EH (cell line): ENCODE results near the gene RBFOX2.

Experiments
- DNase-seq: peaks from one replicate; pipeline ENCODE4 v3.0.0-alpha.2; 2015; ENCODE audit warnings: low read depth

RBFOX2 gene

GRCh38 chr22:35973388-35973787 lies 55.2 kb downstream of the RBFOX2 start:
- no peak for DNase-seq

GRCh38 chr22:35972559-35972958 lies 56.1 kb downstream of the RBFOX2 start:
- peak; percentile 54 for DNase-seq

- DNase-seq: peak; percentile 96
Measured at GRCh38 chr22:35971456-35972119, 57.0 kb downstream of the RBFOX2 start.

GRCh38 chr22:35970616-35971455 lies 57.8 kb downstream of the RBFOX2 start:
- DNase-seq: no peak

GRCh38 chr22:35967046-35967397 lies 61.6 kb downstream of the RBFOX2 start:
- DNase-seq: no peak

GRCh38 chr22:35966314-35967045 lies 62.1 kb downstream of the RBFOX2 start:
- DNase-seq: peak; percentile 93

GRCh38 chr22:35963237-35963810 lies 65.3 kb downstream of the RBFOX2 start:
- no peak for DNase-seq

GRCh38 chr22:35961480-35962295 lies 66.9 kb downstream of the RBFOX2 start:
- peak; percentile 97 for DNase-seq

GRCh38 chr22:35960854-35961253 lies 67.8 kb downstream of the RBFOX2 start:
- no peak for DNase-seq

- no peak for DNase-seq
Measured at GRCh38 chr22:35959121-35959800, 69.4 kb downstream of the RBFOX2 start.

- no peak for DNase-seq
Measured at GRCh38 chr22:35958334-35958733, 70.3 kb downstream of the RBFOX2 start.

GRCh38 chr22:35957589-35957988 lies 71.0 kb downstream of the RBFOX2 start:
- no peak for DNase-seq

- no peak for DNase-seq
Measured at GRCh38 chr22:35956850-35957249, 71.8 kb downstream of the RBFOX2 start.

GRCh38 chr22:35955546-35955945 lies 73.1 kb downstream of the RBFOX2 start:
- no peak for DNase-seq

GRCh38 chr22:35952576-35952975 lies 76.0 kb downstream of the RBFOX2 start:
- no peak for DNase-seq

GRCh38 chr22:35950262-35950661 lies 78.4 kb downstream of the RBFOX2 start:
- no peak for DNase-seq

- DNase-seq: no peak
Measured at GRCh38 chr22:35949243-35949642, 79.4 kb downstream of the RBFOX2 start.

- DNase-seq: peak; percentile 23
Measured at GRCh38 chr22:35947794-35948425, 80.7 kb downstream of the RBFOX2 start.

- DNase-seq: no peak
Measured at GRCh38 chr22:35944458-35944857, 84.2 kb downstream of the RBFOX2 start.

GRCh38 chr22:35940166-35940565 lies 88.5 kb downstream of the RBFOX2 start:
- no peak for DNase-seq

- peak; percentile 34 for DNase-seq
Measured at GRCh38 chr22:35938226-35938625, 90.4 kb downstream of the RBFOX2 start.
